ENCODE measurements around the gene TFF1.

Gene TFF1

GRCh38 chr21:42381347-42381984, 15.1 kb upstream of the TFF1 start:
- peak; percentile 62 for DNase-seq (ENCODE audit: low spot score)

- DNase-seq (ENCODE audit: low spot score): no peak
Observed at GRCh38 chr21:42379426-42380215, 13.3 kb upstream of the TFF1 start.

- no peak for DNase-seq (ENCODE audit: low spot score)
Observed at GRCh38 chr21:42378418-42378817, 12.1 kb upstream of the TFF1 start.

GRCh38 chr21:42377951-42378340, 11.6 kb upstream of the TFF1 start:
- no peak for DNase-seq (ENCODE audit: low spot score)

GRCh38 chr21:42377211-42377950, 11.0 kb upstream of the TFF1 start:
- DNase-seq (ENCODE audit: low spot score): no peak

GRCh38 chr21:42376338-42376982, 10.1 kb upstream of the TFF1 start:
- no peak for DNase-seq (ENCODE audit: low spot score)

- no peak for DNase-seq (ENCODE audit: low spot score)
Observed at GRCh38 chr21:42375966-42376337, 9.6 kb upstream of the TFF1 start.

- no peak for DNase-seq (ENCODE audit: low spot score)
Observed at GRCh38 chr21:42375506-42375905, 9.2 kb upstream of the TFF1 start.

GRCh38 chr21:42374864-42375499, 8.6 kb upstream of the TFF1 start:
- DNase-seq (ENCODE audit: low spot score): no peak

GRCh38 chr21:42374457-42374856, 8.1 kb upstream of the TFF1 start:
- no peak for DNase-seq (ENCODE audit: low spot score)

GRCh38 chr21:42373908-42374455, 7.6 kb upstream of the TFF1 start:
- no peak for DNase-seq (ENCODE audit: low spot score)

- no peak for DNase-seq (ENCODE audit: low spot score)
Observed at GRCh38 chr21:42373196-42373907, 7.0 kb upstream of the TFF1 start.

GRCh38 chr21:42370894-42371654, 4.7 kb upstream of the TFF1 start:
- no peak for DNase-seq (ENCODE audit: low spot score)

- DNase-seq (ENCODE audit: low spot score): no peak
Observed at GRCh38 chr21:42369821-42370220, 3.5 kb upstream of the TFF1 start.

- DNase-seq (ENCODE audit: low spot score): no peak
Observed at GRCh38 chr21:42367367-42368165, 1.2 kb upstream of the TFF1 start.

- DNase-seq (ENCODE audit: low spot score): no peak
Observed at GRCh38 chr21:42365770-42366169, 565 bp downstream of the TFF1 start.

- DNase-seq (ENCODE audit: low spot score): no peak
Observed at GRCh38 chr21:42364304-42364865, 1.9 kb downstream of the TFF1 start.

- no peak for DNase-seq (ENCODE audit: low spot score)
Observed at GRCh38 chr21:42363312-42363711, 3.0 kb downstream of the TFF1 start.

- DNase-seq (ENCODE audit: low spot score): no peak
Observed at GRCh38 chr21:42362700-42363099, 3.6 kb downstream of the TFF1 start.
